ENCODE results near the gene UCHL3.

DNA sequence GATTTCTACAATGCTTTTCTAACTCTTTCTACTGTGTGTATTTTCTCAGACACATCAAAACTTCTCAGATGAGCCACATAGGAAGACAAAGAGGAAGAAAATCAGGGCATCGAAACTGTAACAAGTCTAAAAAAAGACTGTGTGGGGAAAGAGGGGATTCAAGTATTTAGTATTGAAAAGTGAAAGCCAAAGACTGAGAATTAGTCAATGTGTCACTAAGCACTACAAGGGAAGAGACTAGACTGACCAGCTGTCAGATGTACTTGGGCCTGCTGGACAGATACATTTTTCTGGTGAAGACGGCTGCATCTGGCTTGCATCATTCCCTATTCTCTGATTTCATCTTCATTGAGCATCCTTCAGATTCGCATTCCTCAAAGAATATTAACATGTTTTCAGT is 37.3 kb upstream of the UCHL3 start:
- TF ChIP-seq, protein P1, sequence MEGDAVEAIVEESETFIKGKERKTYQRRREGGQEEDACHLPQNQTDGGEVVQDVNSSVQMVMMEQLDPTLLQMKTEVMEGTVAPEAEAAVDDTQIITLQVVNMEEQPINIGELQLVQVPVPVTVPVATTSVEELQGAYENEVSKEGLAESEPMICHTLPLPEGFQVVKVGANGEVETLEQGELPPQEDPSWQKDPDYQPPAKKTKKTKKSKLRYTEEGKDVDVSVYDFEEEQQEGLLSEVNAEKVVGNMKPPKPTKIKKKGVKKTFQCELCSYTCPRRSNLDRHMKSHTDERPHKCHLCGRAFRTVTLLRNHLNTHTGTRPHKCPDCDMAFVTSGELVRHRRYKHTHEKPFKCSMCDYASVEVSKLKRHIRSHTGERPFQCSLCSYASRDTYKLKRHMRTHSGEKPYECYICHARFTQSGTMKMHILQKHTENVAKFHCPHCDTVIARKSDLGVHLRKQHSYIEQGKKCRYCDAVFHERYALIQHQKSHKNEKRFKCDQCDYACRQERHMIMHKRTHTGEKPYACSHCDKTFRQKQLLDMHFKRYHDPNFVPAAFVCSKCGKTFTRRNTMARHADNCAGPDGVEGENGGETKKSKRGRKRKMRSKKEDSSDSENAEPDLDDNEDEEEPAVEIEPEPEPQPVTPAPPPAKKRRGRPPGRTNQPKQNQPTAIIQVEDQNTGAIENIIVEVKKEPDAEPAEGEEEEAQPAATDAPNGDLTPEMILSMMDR (IDR thresholded peaks at IDR 0.05 in 8 of 11, conservative IDR thresholded peaks at IDR 0.05 in 3 of 11), result no peak
- TF ChIP-seq POLR2A (IDR thresholded peaks at IDR 0.05), result no peak
- TF ChIP-seq POLR2AphosphoS5 (IDR thresholded peaks at IDR 0.05), result no peak

Measured in spleen (tissue), 7 donors.